ENCODE results near the gene ARHGEF37.
"Not testable (repeated sequence)": the region's sequence is repeated elsewhere in the genome, so short reads cannot be mapped to it uniquely, and the experiment has no call there.

ARHGEF37 gene

GRCh38 chr5:149664666-149665415 is 83.5 kb downstream of the ARHGEF37 start:
- peaks cover 5% of the 10 kb centered on the region for H3K4me1 ChIP-seq (ENCODE audit: control insufficient read depth, insufficient read depth, low read length, unreplicated experiment)
- no peaks in the 10 kb centered on the region for H3K36me3 ChIP-seq (ENCODE audit: insufficient read depth, low read length)
- no peak overlapping the region for H2AFZ ChIP-seq (ENCODE audit: low read length, unreplicated experiment)
- H3K4me3 ChIP-seq (ENCODE audit: low read depth, low read length): no peak overlapping the region
- no peak overlapping the region for H3K27ac ChIP-seq (ENCODE audit: low read depth, low read length)
- H3K27me3 ChIP-seq (ENCODE audit: insufficient read depth, low read length): peaks cover 5% of the 10 kb centered on the region; the same call in 1 of the 2 replicates
- H3K79me2 ChIP-seq (ENCODE audit: control insufficient read depth, insufficient read depth, low read length, unreplicated experiment): no peaks in the 10 kb centered on the region

GRCh38 chr5:149665416-149666175 is 84.3 kb downstream of the ARHGEF37 start:
- Histone ChIP-seq H3K79me2 (ENCODE audit: control insufficient read depth, insufficient read depth, low read length, unreplicated experiment) (no peaks in the 10 kb centered on the region), H3K27me3 (ENCODE audit: insufficient read depth, low read length) (0 out of 2 replicates have a peak, but pooled peaks cover 3% of the 10 kb centered on the region), H3K27ac (ENCODE audit: low read depth, low read length) (no peak overlapping the region), H3K36me3 (ENCODE audit: insufficient read depth, low read length) (no peaks in the 10 kb centered on the region), H3K4me3 (ENCODE audit: low read depth, low read length) (no peak overlapping the region), H3K4me1 (ENCODE audit: control insufficient read depth, insufficient read depth, low read length, unreplicated experiment) (peaks cover 5% of the 10 kb centered on the region), H2AFZ (ENCODE audit: low read length, unreplicated experiment) (no peak overlapping the region)

GRCh38 chr5:149666212-149666852 is 85.0 kb downstream of the ARHGEF37 start:
- Histone ChIP-seq H3K36me3 (ENCODE audit: insufficient read depth, low read length) (no peaks in the 10 kb centered on the region), H3K27ac (ENCODE audit: low read depth, low read length) (no peak overlapping the region), H3K4me3 (ENCODE audit: low read depth, low read length) (no peak overlapping the region), H3K27me3 (ENCODE audit: insufficient read depth, low read length) (0 out of 2 replicates have a peak, but pooled peaks cover under 1% of the 10 kb centered on the region), H2AFZ (ENCODE audit: low read length, unreplicated experiment) (no peak overlapping the region), H3K4me1 (ENCODE audit: control insufficient read depth, insufficient read depth, low read length, unreplicated experiment) (peaks cover 5% of the 10 kb centered on the region), H3K79me2 (ENCODE audit: control insufficient read depth, insufficient read depth, low read length, unreplicated experiment) (no peaks in the 10 kb centered on the region)

GRCh38 chr5:149667084-149667828 is 86.0 kb downstream of the ARHGEF37 start:
- Histone ChIP-seq H3K79me2 (ENCODE audit: control insufficient read depth, insufficient read depth, low read length, unreplicated experiment) (no peaks in the 10 kb centered on the region), H3K36me3 (ENCODE audit: insufficient read depth, low read length) (no peaks in the 10 kb centered on the region), H3K4me1 (ENCODE audit: control insufficient read depth, insufficient read depth, low read length, unreplicated experiment) (peaks cover 5% of the 10 kb centered on the region), H2AFZ (ENCODE audit: low read length, unreplicated experiment) (peak overlapping the region; percentile 8), H3K27ac (ENCODE audit: low read depth, low read length) (no peak overlapping the region), H3K27me3 (ENCODE audit: insufficient read depth, low read length) (no peaks in the 10 kb centered on the region), H3K4me3 (ENCODE audit: low read depth, low read length) (no peak overlapping the region)

- no peaks in the 10 kb centered on the region for H3K36me3 ChIP-seq (ENCODE audit: insufficient read depth, low read length)
- no peak overlapping the region for H2AFZ ChIP-seq (ENCODE audit: low read length, unreplicated experiment)
- no peaks in the 10 kb centered on the region for H3K27me3 ChIP-seq (ENCODE audit: insufficient read depth, low read length)
- no peaks in the 10 kb centered on the region for H3K79me2 ChIP-seq (ENCODE audit: control insufficient read depth, insufficient read depth, low read length, unreplicated experiment)
- no peak overlapping the region for H3K27ac ChIP-seq (ENCODE audit: low read depth, low read length)
- H3K4me3 ChIP-seq (ENCODE audit: low read depth, low read length): no peak overlapping the region
- H3K4me1 ChIP-seq (ENCODE audit: control insufficient read depth, insufficient read depth, low read length, unreplicated experiment): peaks cover 5% of the 10 kb centered on the region
These were observed 86.6 kb downstream of the ARHGEF37 start for GRCh38 chr5:149667829-149668330.

- not testable (repeated sequence) for H3K4me3 ChIP-seq (ENCODE audit: low read depth, low read length); H3K4me1 ChIP-seq (ENCODE audit: control insufficient read depth, insufficient read depth, low read length, unreplicated experiment)
These were observed 88.0 kb downstream of the ARHGEF37 start for GRCh38 chr5:149669273-149669672.

GRCh38 chr5:149671544-149671943 is 90.2 kb downstream of the ARHGEF37 start:
- no peaks in the 10 kb centered on the region for H3K4me1 ChIP-seq (ENCODE audit: control insufficient read depth, insufficient read depth, low read length, unreplicated experiment)
- H3K27ac ChIP-seq (ENCODE audit: low read depth, low read length): no peak overlapping the region
- no peak overlapping the region for H2AFZ ChIP-seq (ENCODE audit: low read length, unreplicated experiment)
- no peaks in the 10 kb centered on the region; the same call in none of the 2 replicates for H3K27me3 ChIP-seq (ENCODE audit: insufficient read depth, low read length)
- H3K4me3 ChIP-seq (ENCODE audit: low read depth, low read length): no peak overlapping the region
- H3K36me3 ChIP-seq (ENCODE audit: insufficient read depth, low read length): no peaks in the 10 kb centered on the region
- no peaks in the 10 kb centered on the region for H3K79me2 ChIP-seq (ENCODE audit: control insufficient read depth, insufficient read depth, low read length, unreplicated experiment)

More at GRCh38 chr5:149669273-149669672, 88.0 kb downstream of the ARHGEF37 start:
- not testable (repeated sequence) for H3K36me3 ChIP-seq (ENCODE audit: insufficient read depth, low read length); H3K27me3 ChIP-seq (ENCODE audit: insufficient read depth, low read length); H3K27ac ChIP-seq (ENCODE audit: low read depth, low read length); H3K79me2 ChIP-seq (ENCODE audit: control insufficient read depth, insufficient read depth, low read length, unreplicated experiment); H2AFZ ChIP-seq (ENCODE audit: low read length, unreplicated experiment)

- H3K79me2 ChIP-seq (ENCODE audit: control insufficient read depth, insufficient read depth, low read length, unreplicated experiment): no peaks in the 10 kb centered on the region
- no peaks in the 10 kb centered on the region for H3K4me1 ChIP-seq (ENCODE audit: control insufficient read depth, insufficient read depth, low read length, unreplicated experiment)
- H3K36me3 ChIP-seq (ENCODE audit: insufficient read depth, low read length): no peaks in the 10 kb centered on the region
These were observed 91.6 kb downstream of the ARHGEF37 start for GRCh38 chr5:149672701-149673476.

GRCh38 chr5:149674686-149675085 is 93.4 kb downstream of the ARHGEF37 start:
- Histone ChIP-seq H3K27ac (ENCODE audit: low read depth, low read length) (no peak overlapping the region), H3K27me3 (ENCODE audit: insufficient read depth, low read length) (no peaks in the 10 kb centered on the region; the same call in none of the 2 replicates), H3K4me3 (ENCODE audit: low read depth, low read length) (no peak overlapping the region), H3K4me1 (ENCODE audit: control insufficient read depth, insufficient read depth, low read length, unreplicated experiment) (no peaks in the 10 kb centered on the region), H3K36me3 (ENCODE audit: insufficient read depth, low read length) (no peaks in the 10 kb centered on the region), H3K79me2 (ENCODE audit: control insufficient read depth, insufficient read depth, low read length, unreplicated experiment) (no peaks in the 10 kb centered on the region), H2AFZ (ENCODE audit: low read length, unreplicated experiment) (no peak overlapping the region)

More at GRCh38 chr5:149672701-149673476, 91.6 kb downstream of the ARHGEF37 start:
- no peaks in the 10 kb centered on the region; the same call in none of the 2 replicates for H3K27me3 ChIP-seq (ENCODE audit: insufficient read depth, low read length)
- no peak overlapping the region for H3K27ac ChIP-seq (ENCODE audit: low read depth, low read length)
- no peak overlapping the region for H2AFZ ChIP-seq (ENCODE audit: low read length, unreplicated experiment)
- no peak overlapping the region for H3K4me3 ChIP-seq (ENCODE audit: low read depth, low read length)

Data from ACC112 (cell line).